A673 (cell line): ENCODE results near the gene GID4. TPM values are rescaled to one million over a fixed set of nuclear protein-coding genes. Genes with fewer than 3 reads are reported as not detected.

Experiments used
- BruUV-seq: library from RNA; stranded (reverse); fragments of 400-500 nt; replicated peaks from 2 replicates; lab custom pipeline; 2021; lab: Mats Ljungman, UMichigan
- CTCF ChIA-PET: fragments of 300-600 bp; sonication (Branson Sonifier 250); formaldehyde crosslinking; loops from one replicate; lab custom pipeline; 2022; ENCODE audit warnings: antibody characterized with exemption; lab: Charles Lee
- POLR2A ChIA-PET: fragments of 300-600 bp; sonication (Branson Sonifier 250); formaldehyde crosslinking; loops from one replicate; lab custom pipeline; 2022; ENCODE audit warnings: antibody characterized with exemption; ENCODE audit not compliant: low non-redundant PET; lab: Charles Lee
- DNase-seq: peaks from one replicate; pipeline ENCODE4 v3.0.0-alpha.2; 2015; ENCODE audit warnings: low spot score
- H3K27ac ChIP-seq: fragments of 200-600 bp; sonication (generic); 2 replicates; pipeline ENCODE4 v1.5.1; 2016; ENCODE audit warnings: mixed run types, low read depth, mild to moderate bottlenecking, mixed read lengths, antibody characterized with exemption, low read length; ENCODE audit not compliant: poor library complexity, severe bottlenecking
- H3K27me3 ChIP-seq: fragments of 200-600 bp; sonication (generic); replicated peaks from 2 replicates; pipeline ENCODE4 v1.6.1; 2017; ENCODE audit warnings: mixed run types, low read depth, mild to moderate bottlenecking, mixed read lengths, antibody characterized with exemption, low read length; ENCODE audit not compliant: insufficient read depth, poor library complexity
- H3K36me3 ChIP-seq: fragments of 200-600 bp; sonication (generic); 2 replicates; pipeline ENCODE4 v1.6.1; 2016; ENCODE audit warnings: mixed run types, mild to moderate bottlenecking, mixed read lengths, antibody characterized with exemption, low read length; ENCODE audit not compliant: insufficient read depth, poor library complexity, severe bottlenecking
- H3K4me1 ChIP-seq: fragments of 200-600 bp; sonication (generic); 2 replicates; pipeline ENCODE4 v1.6.1; 2017; ENCODE audit warnings: mixed run types, mild to moderate bottlenecking, mixed read lengths, antibody characterized with exemption, low read length; ENCODE audit not compliant: insufficient read depth, poor library complexity, severe bottlenecking
- H3K4me3 ChIP-seq: fragments of 200-600 bp; sonication (generic); 2 replicates; pipeline ENCODE4 v1.5.1; 2016; ENCODE audit warnings: low read depth, mixed run types, mild to moderate bottlenecking, mixed read lengths, low read length; ENCODE audit not compliant: poor library complexity, severe bottlenecking
- H3K9me3 ChIP-seq: fragments of 200-600 bp; sonication (generic); 2 replicates; pipeline ENCODE4 v1.6.1; 2016; ENCODE audit warnings: mixed run types, low read depth, mild to moderate bottlenecking, mixed read lengths, antibody characterized with exemption, low read length; ENCODE audit not compliant: poor library complexity, severe bottlenecking
- EZH2 ChIP-seq: fragments of 200-600 bp; sonication (generic); IDR thresholded peaks from 2 replicates; pipeline ENCODE4 v1.6.1; 2017; ENCODE audit warnings: borderline replicate concordance, low read depth, mild to moderate bottlenecking, mixed read lengths, antibody characterized with exemption, low read length; ENCODE audit not compliant: poor library complexity, severe bottlenecking
- intact Hi-C: fragments of 100-400 bp; cut with micrococcal nuclease; formaldehyde crosslinking; loops from one replicate; pipeline ENCODE4 v1.10.0; 2022; ENCODE audit not compliant: unreplicated experiment
- total RNA-seq: library from RNA; stranded (reverse); gene quantifications from 2 replicates; pipeline ENCODE4 v1.2.3, GENCODE V29; 2021
- TF ChIP-seq, protein P1 (sequence below): fragments of 300-800, 200-600 bp; sonication (generic); conservative IDR thresholded peaks from 2 replicates; pipeline ENCODE4 v1.5.1; 2017; ENCODE audit warnings: low read depth, mild to moderate bottlenecking, antibody characterized with exemption, low read length, moderate library complexity, mixed read lengths

Gene GID4
- total RNA-seq, 1 experiment from 2014 or later: 14.0 TPM

DNA sequence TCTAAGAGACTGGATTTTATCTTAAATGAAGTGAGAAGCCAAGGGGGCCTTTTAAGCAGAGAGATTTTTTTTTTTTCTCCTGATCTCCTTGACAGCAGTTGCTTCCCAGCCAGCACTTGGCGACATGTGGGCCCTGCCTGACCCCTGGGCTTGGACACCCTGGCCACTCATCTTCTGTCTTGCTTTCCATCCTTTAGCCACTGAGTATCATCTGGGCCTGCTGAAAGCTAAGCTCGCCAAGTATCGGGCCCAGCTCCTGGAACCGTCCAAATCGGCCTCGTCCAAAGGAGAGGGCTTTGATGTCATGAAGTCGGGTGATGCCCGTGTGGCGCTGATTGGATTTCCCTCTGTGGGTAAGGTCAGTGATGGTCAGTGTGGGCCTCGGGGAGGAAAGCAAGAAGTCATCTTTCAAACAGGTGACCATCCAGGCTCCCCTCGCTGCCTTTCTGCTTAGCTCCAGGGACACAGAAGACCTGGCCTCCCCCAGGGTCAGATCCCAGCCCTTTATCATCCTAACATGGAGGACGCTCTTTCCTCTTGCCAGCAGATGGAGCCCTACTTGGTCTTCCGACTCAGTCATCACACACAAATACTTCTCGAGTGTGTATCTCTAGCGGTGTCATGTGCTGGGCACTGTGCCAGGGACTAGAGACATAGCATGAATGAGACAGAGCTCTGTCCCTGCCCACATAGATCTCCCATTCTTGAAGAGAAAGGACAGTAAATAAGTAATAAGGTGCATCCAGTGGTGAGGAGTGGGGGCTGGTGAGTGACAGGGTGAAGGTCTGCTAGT is 54.6 kb downstream of the GID4 start:
- no peak for TF ChIP-seq EZH2
- TF ChIP-seq, protein P1, sequence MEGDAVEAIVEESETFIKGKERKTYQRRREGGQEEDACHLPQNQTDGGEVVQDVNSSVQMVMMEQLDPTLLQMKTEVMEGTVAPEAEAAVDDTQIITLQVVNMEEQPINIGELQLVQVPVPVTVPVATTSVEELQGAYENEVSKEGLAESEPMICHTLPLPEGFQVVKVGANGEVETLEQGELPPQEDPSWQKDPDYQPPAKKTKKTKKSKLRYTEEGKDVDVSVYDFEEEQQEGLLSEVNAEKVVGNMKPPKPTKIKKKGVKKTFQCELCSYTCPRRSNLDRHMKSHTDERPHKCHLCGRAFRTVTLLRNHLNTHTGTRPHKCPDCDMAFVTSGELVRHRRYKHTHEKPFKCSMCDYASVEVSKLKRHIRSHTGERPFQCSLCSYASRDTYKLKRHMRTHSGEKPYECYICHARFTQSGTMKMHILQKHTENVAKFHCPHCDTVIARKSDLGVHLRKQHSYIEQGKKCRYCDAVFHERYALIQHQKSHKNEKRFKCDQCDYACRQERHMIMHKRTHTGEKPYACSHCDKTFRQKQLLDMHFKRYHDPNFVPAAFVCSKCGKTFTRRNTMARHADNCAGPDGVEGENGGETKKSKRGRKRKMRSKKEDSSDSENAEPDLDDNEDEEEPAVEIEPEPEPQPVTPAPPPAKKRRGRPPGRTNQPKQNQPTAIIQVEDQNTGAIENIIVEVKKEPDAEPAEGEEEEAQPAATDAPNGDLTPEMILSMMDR: peak; percentile 74
- DNase-seq: peak; percentile 90

DNA sequence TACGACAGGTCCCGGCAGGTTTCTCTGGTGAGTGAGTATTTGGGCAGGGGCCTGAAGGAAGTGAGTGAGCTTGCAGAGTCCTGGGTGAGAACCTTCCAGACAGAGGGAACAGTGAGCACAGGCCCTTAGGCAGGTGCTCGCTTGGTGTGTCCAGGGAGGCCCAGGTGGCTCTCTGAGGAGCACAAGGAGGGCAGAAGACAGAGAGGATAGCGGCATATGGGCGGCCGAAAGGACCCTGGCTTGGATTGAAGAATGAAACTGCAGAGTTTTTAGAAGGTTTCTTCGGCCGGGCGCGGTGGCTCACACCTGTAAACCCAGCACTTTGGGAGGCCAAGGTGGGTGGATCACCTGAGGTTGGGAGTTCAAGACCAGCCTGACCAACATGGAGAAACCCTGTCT is 55.2 kb downstream of the GID4 start:
- DNase-seq: no peak
- POLR2A ChIA-PET: no interaction called here
- CTCF ChIA-PET: no interaction called here
- no peak for TF ChIP-seq EZH2
- TF ChIP-seq, protein P1: no peak
- intact Hi-C loops: no loop called here
- Histone ChIP-seq H3K4me3 (no peak overlapping the region), H3K27me3 (no peaks in the 10 kb centered on the region), H3K27ac (no peak overlapping the region), H3K36me3 (peaks cover 31% of the 10 kb centered on the region), H3K4me1 (no peaks in the 10 kb centered on the region), H3K9me3 (no peaks in the 10 kb centered on the region)
- no TSS peak for BruUV-seq

More for the DNA sequence above, 54.6 kb downstream of the GID4 start:
- BruUV-seq: no TSS peak
- Histone ChIP-seq H3K36me3 (peaks cover 27% of the 10 kb centered on the region), H3K9me3 (no peaks in the 10 kb centered on the region), H3K4me1 (peaks cover under 1% of the 10 kb centered on the region), H3K4me3 (no peak overlapping the region), H3K27me3 (no peaks in the 10 kb centered on the region), H3K27ac (no peak overlapping the region)
- intact Hi-C loops: no loop called here
- ChIA-PET POLR2A (no interaction called here), CTCF (no interaction called here)

DNA sequence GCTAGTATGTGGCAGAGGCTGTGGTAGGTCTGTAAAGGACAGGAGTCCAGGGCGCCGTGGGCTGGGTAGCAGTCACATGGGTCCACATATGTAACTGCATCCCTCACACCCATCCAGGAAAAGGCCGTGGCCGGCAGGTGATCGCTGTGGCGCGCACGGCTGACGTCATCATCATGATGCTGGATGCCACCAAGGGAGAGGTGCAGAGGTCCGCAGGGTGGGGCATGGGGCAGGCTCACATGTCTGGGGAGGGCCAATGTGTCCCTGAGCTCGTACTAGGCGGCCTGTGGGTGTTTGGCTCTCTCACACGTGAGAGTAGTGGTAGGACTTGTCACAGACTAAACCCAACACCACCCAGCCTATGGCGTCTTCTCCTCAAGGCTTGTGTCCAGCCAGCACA is 60.3 kb downstream of the GID4 start:
- Histone ChIP-seq H3K4me3 (no peak overlapping the region), H3K27me3 (no peaks in the 10 kb centered on the region), H3K4me1 (no peaks in the 10 kb centered on the region), H3K36me3 (peaks cover 29% of the 10 kb centered on the region), H3K9me3 (no peaks in the 10 kb centered on the region), H3K27ac (no peak overlapping the region)
- no TSS peak for BruUV-seq
- no peak for DNase-seq
- TF ChIP-seq, protein P1: no peak
- no peak for TF ChIP-seq EZH2
- intact Hi-C loops: no loop called here
- ChIA-PET POLR2A (no interaction called here), CTCF (no interaction called here)
